Liver (tissue), 3 donors: ENCODE data around the gene BLVRA.

ENCODE experiments used
- EGR1 ChIP-seq, 2 donors: IDR thresholded peaks; 2 replicates each; pipeline ENCODE4 v1.6.1; 2016 to 2018; ENCODE audit warnings: antibody characterized with exemption in 2 of 2, low read depth in 2 of 2
- FOXA1 ChIP-seq: IDR thresholded peaks from 2 replicates; pipeline ENCODE4 v1.6.1; 2016; ENCODE audit warnings: antibody characterized with exemption
- GABPA ChIP-seq, 2 donors: IDR thresholded peaks in 1 of 2; conservative IDR thresholded peaks in 1 of 2; 2 replicates each; pipeline ENCODE4 v1.6.1; 2016; ENCODE audit warnings: antibody characterized with exemption in 2 of 2, mild to moderate bottlenecking in 1 of 2, moderate library complexity in 1 of 2
- JUND ChIP-seq, 2 donors: IDR thresholded peaks; 2 replicates each; pipeline ENCODE4 v1.6.1; 2016; ENCODE audit warnings: antibody characterized with exemption in 2 of 2
- NR2F2 ChIP-seq: IDR thresholded peaks from 2 replicates; pipeline ENCODE4 v1.6.1; 2016; ENCODE audit warnings: antibody characterized with exemption
- RXRA ChIP-seq, 2 donors: IDR thresholded peaks; 2 replicates each; pipeline ENCODE4 v1.6.1; 2017 to 2018; ENCODE audit warnings: antibody characterized with exemption in 2 of 2, mild to moderate bottlenecking in 1 of 2
- YY1 ChIP-seq: IDR thresholded peaks from 2 replicates; pipeline ENCODE4 v1.6.1; 2016; ENCODE audit warnings: antibody characterized with exemption, mild to moderate bottlenecking
- TF ChIP-seq, protein P1 (sequence below): fragments of 150-350 bp; IDR thresholded peaks from 2 replicates; pipeline ENCODE4 v1.5.1; 2017; ENCODE audit warnings: improper control_type of control experiment, low read depth, low read length; ENCODE audit not compliant: missing input control
- TF ChIP-seq, protein P2 (sequence below): IDR thresholded peaks from 2 replicates; pipeline ENCODE4 v1.6.1; 2016; ENCODE audit warnings: antibody characterized with exemption, mild to moderate bottlenecking
- TF ChIP-seq, protein P3 (sequence below): IDR thresholded peaks from 2 replicates; pipeline ENCODE4 v1.6.1; 2016; ENCODE audit warnings: antibody characterized with exemption
- TF ChIP-seq, protein P4 (sequence below): IDR thresholded peaks from 2 replicates; pipeline ENCODE4 v1.6.1; 2016; ENCODE audit warnings: antibody characterized with exemption
- donor health status: healthy.
- donor health status: healthy.

DNA sequence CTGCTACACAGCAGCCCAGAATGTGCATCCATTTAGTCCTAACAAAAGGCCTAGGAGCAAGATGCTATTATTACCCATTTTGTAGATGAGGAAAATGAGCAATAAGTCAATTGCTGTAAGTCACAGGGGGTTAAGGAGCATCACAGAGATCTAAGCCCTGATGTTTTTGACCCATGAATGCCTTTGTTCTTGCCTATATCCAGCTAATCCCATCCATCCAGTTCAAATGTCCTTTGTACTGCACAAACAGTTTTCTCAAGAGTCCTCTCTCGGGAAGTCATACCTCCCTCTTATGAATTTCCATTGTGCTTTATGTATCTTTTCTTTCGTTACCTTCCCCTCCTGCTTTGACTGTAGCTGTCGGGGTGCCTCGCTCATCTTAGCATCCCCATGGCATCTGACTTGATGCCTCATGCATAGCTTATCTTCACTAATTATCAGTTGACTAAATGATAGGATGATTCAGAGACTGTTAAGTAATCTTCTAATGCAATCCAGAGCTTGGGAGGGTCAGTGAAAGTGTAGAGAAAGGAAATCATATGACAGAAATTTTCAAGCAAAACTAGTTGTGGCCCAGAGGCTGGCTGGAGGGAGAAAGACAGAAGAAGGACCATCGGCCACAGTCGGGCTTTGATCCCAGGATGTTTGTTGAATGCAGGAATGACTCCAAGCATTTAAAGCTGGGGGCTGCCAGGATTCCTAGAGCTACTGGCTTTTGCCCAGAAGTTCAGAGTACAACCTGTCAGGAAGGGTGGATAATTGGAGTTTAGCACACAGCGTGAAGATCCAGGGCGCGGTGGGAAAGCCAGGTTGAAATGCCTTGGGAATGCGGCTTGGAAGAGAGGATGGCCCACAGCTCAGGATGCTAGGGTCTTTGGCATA lies 23.5 kb downstream of the BLVRA start:
- TF ChIP-seq GABPA (IDR thresholded peaks at IDR 0.05 in 1 of 2, conservative IDR thresholded peaks at IDR 0.05 in 1 of 2) = no peak
- no peak for TF ChIP-seq NR2F2
- TF ChIP-seq, protein P1, sequence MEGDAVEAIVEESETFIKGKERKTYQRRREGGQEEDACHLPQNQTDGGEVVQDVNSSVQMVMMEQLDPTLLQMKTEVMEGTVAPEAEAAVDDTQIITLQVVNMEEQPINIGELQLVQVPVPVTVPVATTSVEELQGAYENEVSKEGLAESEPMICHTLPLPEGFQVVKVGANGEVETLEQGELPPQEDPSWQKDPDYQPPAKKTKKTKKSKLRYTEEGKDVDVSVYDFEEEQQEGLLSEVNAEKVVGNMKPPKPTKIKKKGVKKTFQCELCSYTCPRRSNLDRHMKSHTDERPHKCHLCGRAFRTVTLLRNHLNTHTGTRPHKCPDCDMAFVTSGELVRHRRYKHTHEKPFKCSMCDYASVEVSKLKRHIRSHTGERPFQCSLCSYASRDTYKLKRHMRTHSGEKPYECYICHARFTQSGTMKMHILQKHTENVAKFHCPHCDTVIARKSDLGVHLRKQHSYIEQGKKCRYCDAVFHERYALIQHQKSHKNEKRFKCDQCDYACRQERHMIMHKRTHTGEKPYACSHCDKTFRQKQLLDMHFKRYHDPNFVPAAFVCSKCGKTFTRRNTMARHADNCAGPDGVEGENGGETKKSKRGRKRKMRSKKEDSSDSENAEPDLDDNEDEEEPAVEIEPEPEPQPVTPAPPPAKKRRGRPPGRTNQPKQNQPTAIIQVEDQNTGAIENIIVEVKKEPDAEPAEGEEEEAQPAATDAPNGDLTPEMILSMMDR = no peak
- no peak for TF ChIP-seq YY1
- no peak for TF ChIP-seq RXRA (IDR thresholded peaks at IDR 0.05)
- TF ChIP-seq, protein P2, sequence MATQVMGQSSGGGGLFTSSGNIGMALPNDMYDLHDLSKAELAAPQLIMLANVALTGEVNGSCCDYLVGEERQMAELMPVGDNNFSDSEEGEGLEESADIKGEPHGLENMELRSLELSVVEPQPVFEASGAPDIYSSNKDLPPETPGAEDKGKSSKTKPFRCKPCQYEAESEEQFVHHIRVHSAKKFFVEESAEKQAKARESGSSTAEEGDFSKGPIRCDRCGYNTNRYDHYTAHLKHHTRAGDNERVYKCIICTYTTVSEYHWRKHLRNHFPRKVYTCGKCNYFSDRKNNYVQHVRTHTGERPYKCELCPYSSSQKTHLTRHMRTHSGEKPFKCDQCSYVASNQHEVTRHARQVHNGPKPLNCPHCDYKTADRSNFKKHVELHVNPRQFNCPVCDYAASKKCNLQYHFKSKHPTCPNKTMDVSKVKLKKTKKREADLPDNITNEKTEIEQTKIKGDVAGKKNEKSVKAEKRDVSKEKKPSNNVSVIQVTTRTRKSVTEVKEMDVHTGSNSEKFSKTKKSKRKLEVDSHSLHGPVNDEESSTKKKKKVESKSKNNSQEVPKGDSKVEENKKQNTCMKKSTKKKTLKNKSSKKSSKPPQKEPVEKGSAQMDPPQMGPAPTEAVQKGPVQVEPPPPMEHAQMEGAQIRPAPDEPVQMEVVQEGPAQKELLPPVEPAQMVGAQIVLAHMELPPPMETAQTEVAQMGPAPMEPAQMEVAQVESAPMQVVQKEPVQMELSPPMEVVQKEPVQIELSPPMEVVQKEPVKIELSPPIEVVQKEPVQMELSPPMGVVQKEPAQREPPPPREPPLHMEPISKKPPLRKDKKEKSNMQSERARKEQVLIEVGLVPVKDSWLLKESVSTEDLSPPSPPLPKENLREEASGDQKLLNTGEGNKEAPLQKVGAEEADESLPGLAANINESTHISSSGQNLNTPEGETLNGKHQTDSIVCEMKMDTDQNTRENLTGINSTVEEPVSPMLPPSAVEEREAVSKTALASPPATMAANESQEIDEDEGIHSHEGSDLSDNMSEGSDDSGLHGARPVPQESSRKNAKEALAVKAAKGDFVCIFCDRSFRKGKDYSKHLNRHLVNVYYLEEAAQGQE = no peak
- TF ChIP-seq, protein P3, sequence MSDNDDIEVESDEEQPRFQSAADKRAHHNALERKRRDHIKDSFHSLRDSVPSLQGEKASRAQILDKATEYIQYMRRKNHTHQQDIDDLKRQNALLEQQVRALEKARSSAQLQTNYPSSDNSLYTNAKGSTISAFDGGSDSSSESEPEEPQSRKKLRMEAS = no peak
- TF ChIP-seq, protein P4, sequence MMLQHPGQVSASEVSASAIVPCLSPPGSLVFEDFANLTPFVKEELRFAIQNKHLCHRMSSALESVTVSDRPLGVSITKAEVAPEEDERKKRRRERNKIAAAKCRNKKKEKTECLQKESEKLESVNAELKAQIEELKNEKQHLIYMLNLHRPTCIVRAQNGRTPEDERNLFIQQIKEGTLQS = no peak
- TF ChIP-seq JUND (IDR thresholded peaks at IDR 0.05) = no peak
- TF ChIP-seq EGR1 (IDR thresholded peaks at IDR 0.05; ENCODE audit: low read depth in 2 of 2) = no peak
- TF ChIP-seq FOXA1 = no peak
